T-helper 9 cell (primary cell): ENCODE measurements around the gene NUTF2.
"Not testable (repeated sequence)": the region's sequence is repeated elsewhere in the genome, so short reads cannot be mapped to it uniquely, and the experiment has no call there.

Source experiments
- DNase-seq: peaks from one replicate; pipeline ENCODE4 v3.0.0-alpha.2; 2020

Gene NUTF2

DNA sequence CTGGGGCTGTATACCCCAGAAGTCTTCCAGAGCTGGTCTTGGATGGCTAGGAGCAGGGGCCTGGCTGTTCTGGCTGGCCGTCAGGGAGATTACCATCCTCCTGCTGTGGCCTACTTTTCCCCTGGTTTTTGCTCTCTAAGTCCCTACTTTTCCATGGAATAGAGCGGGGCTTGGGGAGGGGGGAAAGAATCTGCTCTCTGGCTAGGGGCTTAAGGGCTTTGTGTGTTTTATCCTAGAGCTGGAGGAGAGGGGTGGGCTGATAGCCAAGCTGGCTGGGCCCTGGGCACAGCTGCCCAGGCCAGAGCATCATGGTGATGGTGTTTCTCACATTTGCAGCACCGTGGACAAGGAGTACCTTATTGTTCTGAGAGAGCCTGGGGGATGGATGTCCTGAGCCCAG lies 41.6 kb downstream of the NUTF2 start:
- no peak for DNase-seq

DNA sequence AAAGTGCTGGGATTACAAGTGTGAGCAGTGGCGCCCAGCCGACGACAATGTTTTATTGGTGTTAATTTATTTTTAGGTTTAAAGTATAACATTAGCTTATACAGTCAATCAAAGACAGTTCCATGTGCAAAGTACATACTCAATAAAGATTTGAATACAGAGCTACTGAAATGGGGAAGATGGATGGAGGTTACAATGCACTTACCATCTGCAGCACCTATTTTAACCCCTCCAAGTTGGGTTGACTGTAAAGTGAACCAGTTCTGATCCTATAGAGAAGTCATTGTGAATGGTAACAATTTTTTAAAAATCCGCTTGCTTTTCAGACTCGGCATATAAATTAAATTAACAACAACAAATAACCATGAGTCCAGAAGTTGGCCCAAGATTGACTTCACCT lies 45.6 kb downstream of the NUTF2 start:
- no peak for DNase-seq

DNA sequence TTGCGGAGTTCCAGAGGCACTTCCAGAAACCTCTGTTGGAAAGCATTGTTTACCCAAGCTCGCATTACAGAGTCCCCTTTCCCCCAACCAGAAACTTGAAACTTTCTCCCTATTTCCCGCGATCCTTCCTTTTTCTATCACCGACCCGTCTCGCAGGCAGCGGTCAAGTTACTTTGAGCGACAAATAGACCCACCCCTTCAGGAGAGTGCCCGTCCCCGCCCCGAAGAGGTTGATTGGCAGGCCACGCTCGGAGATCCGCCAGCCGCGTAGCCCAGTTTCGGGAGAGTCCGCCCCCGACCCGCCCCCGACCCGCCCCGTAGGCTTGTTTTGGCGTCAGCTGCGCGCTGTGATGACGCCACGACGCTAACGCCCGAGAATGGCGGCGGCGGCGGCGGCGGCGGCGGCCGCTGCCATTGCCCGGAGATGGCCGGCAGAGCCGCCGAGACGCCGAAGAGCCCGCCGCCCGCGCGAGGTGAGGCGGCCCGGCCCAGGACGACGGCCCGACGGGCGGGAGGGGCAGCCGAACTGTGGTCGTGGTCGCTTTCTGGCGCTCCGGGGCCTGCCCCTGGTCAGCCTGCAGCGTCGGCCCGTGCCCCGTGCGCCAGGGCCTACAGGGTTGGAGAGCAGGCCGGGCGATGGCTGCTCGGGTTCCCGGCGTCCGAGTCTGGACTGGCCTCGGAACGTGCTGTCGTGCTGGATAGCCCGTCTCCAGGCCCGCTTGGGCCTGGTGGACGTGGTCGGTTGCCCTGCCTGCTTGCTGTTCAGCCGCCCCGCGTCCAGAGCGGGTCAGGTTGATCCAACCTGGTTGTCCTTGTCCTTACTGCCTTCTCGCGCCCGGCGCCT lies 46.4 kb downstream of the NUTF2 start, which contains the start of gene PSKH1:
Gene PSKH1, plus strand, starts transcription at position 356 of the 844 bp plus-strand sequence. CDS start 15,496 bp downstream, outside the sequence.
- DNase-seq: peak; percentile 95

DNA sequence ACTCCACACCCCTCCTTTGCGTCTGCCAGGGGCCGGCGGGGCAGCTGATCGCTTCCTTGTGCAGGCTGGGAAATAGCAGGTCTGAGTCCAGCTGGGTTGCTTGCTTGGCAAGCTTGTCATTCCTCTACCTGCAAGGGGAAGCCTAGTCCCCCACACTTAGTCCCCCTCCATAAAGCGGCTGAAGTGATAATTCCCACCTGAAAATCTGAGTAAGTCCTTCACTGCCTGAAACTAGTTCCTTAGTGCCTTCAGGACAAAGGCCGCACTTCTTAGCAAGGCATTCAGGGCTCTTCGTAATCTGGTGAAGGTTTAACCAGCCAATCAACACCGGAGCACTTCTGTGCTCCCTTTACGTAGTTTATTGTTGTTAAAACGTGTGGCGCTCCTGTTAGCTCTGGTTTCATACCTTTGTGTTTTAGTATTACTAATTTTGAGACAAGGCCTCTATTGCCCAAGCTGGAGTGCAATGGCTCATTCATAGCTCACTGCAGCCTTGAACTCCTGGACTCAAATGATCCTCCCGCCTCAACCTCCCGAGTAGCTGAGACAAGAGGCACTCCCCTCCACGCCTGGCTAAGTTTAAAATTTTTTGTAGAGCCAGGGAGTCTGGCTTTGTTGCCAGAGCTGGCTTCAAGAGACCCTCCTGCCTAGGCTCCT lies 47.1 kb downstream of the NUTF2 start:
- no peak for DNase-seq

DNA sequence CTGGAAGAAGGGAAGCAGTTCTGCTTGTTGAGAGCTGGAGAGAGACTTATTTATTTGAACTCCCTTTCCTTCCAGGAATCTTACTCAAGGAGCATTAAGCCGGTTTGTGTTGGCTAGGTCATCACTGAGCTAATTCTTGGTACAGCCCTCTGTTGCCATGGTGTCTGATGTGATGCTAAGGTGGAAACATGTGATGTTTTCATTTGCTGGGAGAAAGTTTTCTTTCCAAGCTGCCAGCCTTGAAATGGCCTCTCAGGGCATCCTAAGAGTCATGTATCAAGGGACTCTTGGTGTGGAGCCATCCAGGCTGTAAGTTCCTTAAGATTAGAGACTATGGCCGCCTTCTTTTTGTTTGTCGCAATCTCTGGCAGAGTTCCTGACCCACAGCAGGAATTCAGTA lies 50.5 kb downstream of the NUTF2 start:
- no peak for DNase-seq

DNA sequence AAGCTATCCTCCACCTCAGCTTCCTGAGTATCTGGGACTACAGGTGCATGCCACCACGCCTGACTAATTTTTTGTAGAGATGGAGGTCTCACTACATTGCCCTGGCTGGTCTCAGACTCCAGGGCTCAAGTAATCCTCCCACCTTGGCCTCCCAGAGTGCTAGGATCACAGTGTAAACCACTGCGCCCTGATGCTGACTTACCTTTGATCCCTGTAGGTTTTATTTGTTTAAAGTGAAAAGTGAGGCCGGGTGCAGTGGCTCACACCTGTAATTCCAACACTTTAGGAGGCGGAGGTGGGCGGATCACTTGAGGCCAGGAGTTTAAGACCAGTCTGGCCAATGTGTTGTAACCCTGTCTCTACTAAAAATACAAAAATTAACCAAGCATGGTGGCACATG lies 55.0 kb downstream of the NUTF2 start:
- DNase-seq: no peak

DNA sequence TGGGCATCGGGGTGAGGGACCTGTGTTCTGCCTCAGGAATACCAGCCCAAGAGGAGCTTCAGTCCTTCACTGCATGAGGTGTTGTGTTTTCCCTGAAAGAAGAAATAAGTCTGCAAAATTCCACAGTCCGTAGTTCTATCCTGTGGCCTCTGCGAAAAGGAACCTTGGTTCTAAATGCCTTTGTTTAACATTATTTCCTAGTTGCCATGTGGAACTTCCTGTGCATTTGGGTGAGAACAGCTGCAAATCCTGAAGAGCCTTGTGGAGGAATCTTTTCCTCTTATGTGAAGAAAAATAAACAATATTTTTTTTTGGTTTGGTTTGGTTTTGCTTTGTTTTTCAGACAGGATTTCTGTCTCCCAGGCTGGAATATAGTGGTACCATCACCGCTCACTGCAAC lies 56.1 kb downstream of the NUTF2 start:
- no peak for DNase-seq

DNA sequence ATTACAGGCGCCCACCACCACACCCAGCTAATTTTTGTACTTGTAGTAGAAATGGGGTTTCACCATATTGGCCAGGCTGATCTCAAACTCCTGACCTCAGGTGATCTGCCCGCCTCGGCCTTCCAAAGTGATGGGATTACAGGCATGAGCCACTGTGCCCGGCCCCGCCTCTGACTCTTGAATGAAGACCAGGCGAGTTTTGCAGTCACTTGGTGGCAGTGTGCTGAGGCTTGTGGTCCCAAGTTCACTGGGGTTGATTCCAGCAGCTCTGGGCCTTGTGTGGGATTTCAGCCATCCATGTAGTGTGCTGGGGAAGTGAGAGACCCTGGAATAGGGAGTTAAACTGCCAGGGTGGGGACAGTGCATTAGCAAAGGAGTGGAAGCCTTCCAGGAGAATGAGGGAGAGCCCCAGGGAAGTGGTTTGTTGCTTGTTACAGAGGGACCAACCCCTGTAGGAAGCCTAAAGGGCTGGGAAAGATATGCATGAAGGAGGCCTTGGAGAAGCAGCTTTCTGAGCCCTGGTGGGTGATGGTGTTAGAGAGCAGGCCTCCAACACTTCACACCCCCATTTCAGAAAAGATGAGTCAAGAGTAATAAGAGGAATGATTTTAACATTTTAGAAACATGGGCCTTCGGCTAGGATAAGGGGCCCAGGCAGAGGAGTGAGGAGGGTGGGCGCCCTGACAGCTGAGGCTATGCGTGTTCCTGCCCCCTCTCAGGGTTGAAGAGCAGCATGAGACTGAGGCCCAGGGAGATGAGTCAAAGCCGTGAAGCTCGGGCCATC lies 60.9 kb downstream of the NUTF2 start:
- DNase-seq: no peak

DNA sequence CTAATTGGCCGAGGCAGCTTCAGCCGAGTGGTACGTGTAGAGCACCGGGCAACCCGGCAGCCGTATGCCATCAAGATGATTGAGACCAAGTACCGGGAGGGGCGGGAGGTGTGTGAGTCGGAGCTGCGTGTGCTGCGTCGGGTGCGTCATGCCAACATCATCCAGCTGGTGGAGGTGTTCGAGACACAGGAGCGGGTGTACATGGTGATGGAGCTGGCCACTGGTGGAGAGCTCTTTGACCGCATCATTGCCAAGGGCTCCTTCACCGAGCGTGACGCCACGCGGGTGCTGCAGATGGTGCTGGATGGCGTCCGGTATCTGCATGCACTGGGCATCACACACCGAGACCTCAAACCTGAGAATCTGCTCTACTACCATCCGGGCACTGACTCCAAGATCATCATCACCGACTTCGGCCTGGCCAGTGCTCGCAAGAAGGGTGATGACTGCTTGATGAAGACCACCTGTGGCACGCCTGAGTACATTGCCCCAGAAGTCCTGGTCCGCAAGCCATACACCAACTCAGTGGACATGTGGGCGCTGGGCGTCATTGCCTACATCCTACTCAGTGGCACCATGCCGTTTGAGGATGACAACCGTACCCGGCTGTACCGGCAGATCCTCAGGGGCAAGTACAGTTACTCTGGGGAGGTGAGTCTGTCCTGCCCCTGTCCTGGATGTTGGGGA lies 62.5 kb downstream of the NUTF2 start:
- no peak for DNase-seq

DNA sequence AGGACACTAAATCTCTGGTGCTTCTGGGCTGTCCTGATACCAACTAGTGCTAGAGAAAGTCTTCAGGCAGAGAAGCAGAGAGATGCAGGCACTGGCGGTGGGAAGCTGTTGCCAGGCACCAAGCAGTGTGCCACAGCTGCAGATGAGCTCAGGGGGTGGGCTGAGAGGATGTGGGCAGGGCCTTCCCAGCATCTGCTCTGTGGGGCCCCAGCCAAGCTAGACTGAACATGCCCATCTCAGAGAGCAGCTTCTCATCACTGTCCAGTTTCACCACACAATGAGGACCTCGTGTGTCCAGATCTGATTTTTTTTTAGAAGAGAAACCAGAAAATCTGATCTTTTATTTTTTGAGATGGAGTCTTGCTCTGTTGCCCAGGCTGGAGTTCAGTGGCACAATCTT lies 63.4 kb downstream of the NUTF2 start:
- DNase-seq: no peak

DNA sequence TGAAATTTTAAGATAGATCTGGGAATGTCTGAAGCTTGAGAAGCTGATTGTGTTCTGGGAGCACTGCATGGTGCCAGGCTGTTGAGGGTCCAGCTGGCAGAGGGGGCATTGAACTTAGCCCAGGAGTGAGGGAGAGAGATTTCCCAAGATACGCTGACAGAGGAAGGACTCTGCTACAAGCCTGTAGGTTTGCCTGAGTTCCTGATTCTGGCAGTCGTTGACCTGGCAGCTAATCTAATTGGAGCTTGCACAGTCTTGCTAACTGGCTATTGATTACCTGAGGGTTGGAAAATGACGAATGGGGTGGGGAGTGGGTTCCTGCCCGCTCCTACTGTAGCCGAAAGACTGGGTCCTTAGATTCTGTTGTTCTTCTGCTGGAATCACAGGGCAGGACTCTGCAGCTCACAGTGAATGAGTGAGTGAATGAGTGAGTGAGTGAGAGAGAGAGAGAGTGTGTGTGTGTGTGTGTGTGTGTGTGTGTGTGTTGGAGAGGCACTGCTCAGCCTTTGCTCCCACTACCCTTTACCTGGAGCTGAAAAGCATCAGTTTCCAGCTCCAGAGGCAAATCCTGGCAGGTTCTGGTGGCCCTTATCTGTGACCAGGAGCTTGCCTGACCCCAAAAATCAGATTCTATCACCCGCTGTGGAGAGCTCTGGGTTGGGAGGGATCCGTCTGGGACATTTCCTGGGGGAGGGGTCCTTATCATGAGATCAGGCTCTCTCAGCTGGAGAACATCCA lies 68.2 kb downstream of the NUTF2 start:
- no peak for DNase-seq

DNA sequence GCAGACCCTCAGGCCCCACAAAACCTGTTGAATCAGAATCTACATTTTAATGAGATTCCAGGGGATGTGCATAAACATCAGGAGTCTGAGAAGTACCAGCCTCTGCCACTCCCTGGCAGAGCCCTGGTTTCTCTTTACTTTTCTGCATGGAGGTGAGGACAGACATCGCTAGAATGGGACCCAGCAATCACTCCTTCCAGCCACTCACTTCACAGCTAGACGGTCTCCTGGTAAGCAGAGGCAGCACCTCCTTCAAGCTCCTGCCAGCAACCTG lies 68.7 kb downstream of the NUTF2 start:
- not testable (repeated sequence) for DNase-seq

DNA sequence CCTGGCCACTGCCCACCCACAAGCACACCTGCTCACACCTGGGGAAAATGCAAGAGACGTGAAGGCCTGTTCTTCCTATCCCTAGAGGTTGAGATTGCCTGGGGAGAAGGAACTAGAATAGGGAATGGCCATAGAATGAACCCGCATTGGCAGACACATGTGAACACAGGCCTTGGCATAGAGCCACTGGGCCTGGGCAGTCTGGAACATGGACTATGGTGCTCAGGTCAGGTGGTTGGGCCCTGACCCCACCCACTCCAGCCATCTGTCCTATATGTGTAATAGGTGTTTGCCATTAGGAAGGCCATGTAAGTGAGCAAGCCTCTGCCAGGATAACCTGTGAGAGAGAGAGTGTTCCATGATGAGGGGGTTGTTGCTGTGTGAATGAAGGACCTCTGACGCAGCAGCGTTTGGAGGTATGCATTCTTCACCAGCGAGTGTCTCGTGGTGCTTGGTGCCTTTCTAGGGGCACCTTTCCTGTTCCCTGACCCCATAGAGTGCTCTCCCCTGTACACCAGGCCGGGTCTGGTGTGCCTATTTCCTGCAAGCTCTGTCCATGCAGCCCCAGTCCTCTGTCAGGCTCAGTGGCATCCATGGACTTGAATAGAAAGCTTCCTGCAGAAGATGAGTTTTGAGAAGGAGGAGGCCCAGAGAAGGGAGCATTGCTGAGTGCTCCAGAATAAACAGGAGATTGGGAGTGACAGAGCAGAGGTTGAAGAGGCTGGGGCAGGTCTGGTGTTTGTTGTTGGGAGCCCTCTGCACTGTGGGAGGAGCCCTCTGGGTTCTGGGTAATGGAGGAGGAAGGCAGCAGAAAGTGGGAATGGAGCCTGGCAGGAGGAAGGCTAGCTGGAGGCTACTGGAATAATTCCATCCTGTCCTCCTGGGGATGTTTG lies 69.3 kb downstream of the NUTF2 start:
- DNase-seq: no peak

DNA sequence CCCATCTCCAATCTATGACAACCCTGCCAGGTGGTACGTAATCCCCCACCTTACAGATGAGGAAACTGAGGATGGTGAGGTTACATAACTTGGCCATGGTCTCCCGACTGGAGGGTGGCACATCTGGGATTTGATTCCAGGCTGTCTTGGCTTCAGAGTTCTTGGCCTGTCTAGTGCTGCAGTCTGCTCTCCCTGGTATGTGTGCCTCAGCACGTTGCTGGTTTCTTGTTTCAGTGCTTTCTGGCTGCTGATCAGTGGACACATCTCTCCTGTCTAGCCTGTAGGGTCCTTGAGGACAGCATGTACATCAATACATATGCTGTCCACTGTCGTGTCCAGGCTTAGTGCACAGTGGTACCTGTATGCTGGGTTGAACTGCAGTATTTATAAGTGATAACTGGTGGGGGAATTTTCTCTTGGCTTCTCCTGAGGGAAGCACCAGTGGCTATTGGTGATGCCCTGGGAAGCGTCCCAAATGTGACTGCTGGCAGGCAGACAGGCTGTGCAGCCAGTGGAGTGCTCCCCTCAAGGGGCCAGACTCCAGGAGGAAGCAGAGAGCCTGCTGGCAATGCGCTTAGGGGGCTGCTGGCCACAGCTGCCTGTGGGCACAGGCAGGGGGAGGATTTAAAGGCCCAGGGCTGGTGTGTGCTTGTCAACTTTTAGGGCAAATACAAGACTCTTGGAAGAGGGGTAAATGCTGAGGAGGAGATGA lies 70.6 kb downstream of the NUTF2 start:
- no peak for DNase-seq

DNA sequence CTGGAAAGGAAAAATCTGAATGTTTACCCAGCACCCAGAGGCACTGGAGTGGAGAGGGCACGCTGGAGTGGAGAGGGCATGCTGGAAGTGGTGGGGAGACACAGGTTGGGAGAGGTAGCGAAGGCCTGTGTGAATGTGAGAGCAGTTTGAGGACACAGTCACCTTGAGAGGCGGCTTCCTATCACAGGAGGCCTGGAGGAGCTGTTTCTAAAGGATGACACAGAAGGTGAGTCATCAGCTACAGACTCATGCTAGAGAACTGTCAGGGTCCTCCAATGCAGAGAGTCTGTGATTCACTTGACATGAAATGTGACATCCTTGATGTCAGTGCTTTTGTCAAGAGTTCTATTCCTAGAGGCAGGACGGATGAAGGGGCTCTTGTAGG lies 71.1 kb downstream of the NUTF2 start:
- no peak for DNase-seq

DNA sequence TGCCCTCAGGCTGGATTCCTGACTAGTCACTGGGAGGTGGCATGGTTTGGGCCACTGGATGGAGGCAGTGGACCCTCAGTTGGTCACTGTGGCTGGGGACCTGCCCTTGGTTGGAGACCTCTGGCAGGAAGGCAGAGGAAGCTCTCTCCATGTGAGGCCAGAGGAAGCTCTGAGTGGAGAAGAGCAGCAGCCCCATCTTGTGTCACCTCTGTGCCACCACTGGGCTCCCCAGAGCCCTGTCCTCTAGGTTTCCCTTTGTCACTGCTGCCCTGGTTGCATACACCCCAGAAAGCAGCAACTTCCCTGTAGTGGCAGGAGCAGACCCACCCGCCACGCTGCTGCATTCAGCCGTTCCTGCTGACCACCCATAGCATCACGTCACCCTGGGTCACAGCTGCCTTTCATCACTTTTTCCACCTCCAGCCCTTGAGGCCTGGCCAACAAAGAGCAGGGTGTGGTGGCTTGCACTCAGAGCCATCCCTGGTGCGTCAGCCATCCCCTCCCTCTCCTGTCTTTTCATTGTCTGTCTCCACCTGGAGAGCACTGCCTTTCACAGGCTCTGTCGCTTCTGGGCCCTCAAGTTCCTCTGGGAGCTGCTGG lies 73.0 kb downstream of the NUTF2 start:
- DNase-seq: no peak
